DMS79 treated with DMSO at 0.1 percent for 48 hours (cell line): ENCODE data around the gene DENND1B.

Experiments
- DNase-seq: peaks from one replicate; lab custom pipeline; 2025; lab: John Stamatoyannopoulos, UW

The DENND1B gene

GRCh38 chr1:197467881-197468280 lies 307.4 kb downstream of the DENND1B start:
- no peak for DNase-seq

- no peak for DNase-seq
Observed at GRCh38 chr1:197466813-197467212, 308.5 kb downstream of the DENND1B start.

- DNase-seq: no peak
Observed at GRCh38 chr1:197465528-197466327, 309.6 kb downstream of the DENND1B start.

- no peak for DNase-seq
Observed at GRCh38 chr1:197464044-197464443, 311.2 kb downstream of the DENND1B start.

GRCh38 chr1:197463142-197463541 lies 312.1 kb downstream of the DENND1B start:
- DNase-seq: no peak

GRCh38 chr1:197462539-197462938 lies 312.7 kb downstream of the DENND1B start:
- no peak for DNase-seq
